Superior temporal gyrus (tissue), 1 donor: ENCODE results near the gene ME3.

Source experiments
- DNase-seq: peaks from one replicate; pipeline ENCODE4 v3.0.0-alpha.2; 2016; ENCODE audit errors: extremely low spot score

ME3 gene

GRCh38 chr11:86692746-86693145 is 20.3 kb upstream of the ME3 start:
- no peak for DNase-seq

- DNase-seq: no peak
Measured at GRCh38 chr11:86692317-86692716, 19.9 kb upstream of the ME3 start.

- no peak for DNase-seq
Measured at GRCh38 chr11:86688398-86689179, 16.2 kb upstream of the ME3 start.

- no peak for DNase-seq
Measured at GRCh38 chr11:86687185-86687778, 14.9 kb upstream of the ME3 start.

- no peak for DNase-seq
Measured at GRCh38 chr11:86686531-86686930, 14.1 kb upstream of the ME3 start.

- DNase-seq: peak; percentile 41
Measured at GRCh38 chr11:86681483-86681756, 9.0 kb upstream of the ME3 start.

GRCh38 chr11:86680716-86681482 is 8.5 kb upstream of the ME3 start:
- no peak for DNase-seq

GRCh38 chr11:86678823-86679222 is 6.4 kb upstream of the ME3 start:
- DNase-seq: peak; percentile 61

GRCh38 chr11:86678296-86678695 is 5.9 kb upstream of the ME3 start:
- no peak for DNase-seq

GRCh38 chr11:86676533-86677154 is 4.2 kb upstream of the ME3 start:
- DNase-seq: no peak

- DNase-seq: no peak
Measured at GRCh38 chr11:86676010-86676409, 3.6 kb upstream of the ME3 start.

- no peak for DNase-seq
Measured at GRCh38 chr11:86675017-86675416, 2.6 kb upstream of the ME3 start.

- no peak for DNase-seq
Measured at GRCh38 chr11:86673872-86674750, 1.7 kb upstream of the ME3 start.

GRCh38 chr11:86673055-86673843 is 833 bp upstream of the ME3 start:
- no peak for DNase-seq

- DNase-seq: no peak
Measured at GRCh38 chr11:86671531-86672006, 847 bp downstream of the ME3 start.

- DNase-seq: peak; percentile 50
Measured at GRCh38 chr11:86670911-86671310, 1.5 kb downstream of the ME3 start.

GRCh38 chr11:86670181-86670580 is 2.2 kb downstream of the ME3 start:
- peak; percentile 47 for DNase-seq

- no peak for DNase-seq
Measured at GRCh38 chr11:86669424-86669823, 3.0 kb downstream of the ME3 start.

GRCh38 chr11:86668929-86669328 is 3.5 kb downstream of the ME3 start:
- no peak for DNase-seq

- DNase-seq: no peak
Measured at GRCh38 chr11:86666193-86666592, 6.2 kb downstream of the ME3 start.

- DNase-seq: no peak
Measured at GRCh38 chr11:86664930-86665329, 7.5 kb downstream of the ME3 start.
